ENCODE results near the gene LSM12.
A peak's percentile ranks its signal among the peaks of the same experiment; 100 is the strongest.

The LSM12 gene

GRCh38 chr17:44095647-44096496, 29.4 kb upstream of the LSM12 start:
- peak; percentile 21 for DNase-seq

GRCh38 chr17:44095388-44095646, 28.8 kb upstream of the LSM12 start:
- DNase-seq: no peak

- DNase-seq: no peak
Measured at GRCh38 chr17:44094701-44095387, 28.4 kb upstream of the LSM12 start.

GRCh38 chr17:44093231-44093900, 26.9 kb upstream of the LSM12 start:
- DNase-seq: no peak

GRCh38 chr17:44092051-44092450, 25.6 kb upstream of the LSM12 start:
- no peak for DNase-seq

GRCh38 chr17:44091200-44091997, 24.9 kb upstream of the LSM12 start:
- DNase-seq: no peak

- no peak for DNase-seq
Measured at GRCh38 chr17:44088254-44088653, 21.8 kb upstream of the LSM12 start.

GRCh38 chr17:44087319-44087718, 20.8 kb upstream of the LSM12 start:
- no peak for DNase-seq

GRCh38 chr17:44086364-44087311, 20.2 kb upstream of the LSM12 start:
- no peak for DNase-seq

- no peak for DNase-seq
Measured at GRCh38 chr17:44085908-44086307, 19.4 kb upstream of the LSM12 start.

GRCh38 chr17:44084921-44085320, 18.4 kb upstream of the LSM12 start:
- DNase-seq: no peak

GRCh38 chr17:44084131-44084538, 17.7 kb upstream of the LSM12 start:
- DNase-seq: no peak

GRCh38 chr17:44083250-44083849, 16.9 kb upstream of the LSM12 start:
- DNase-seq: no peak

GRCh38 chr17:44082256-44082927, 15.9 kb upstream of the LSM12 start:
- DNase-seq: no peak

GRCh38 chr17:44081681-44082080, 15.2 kb upstream of the LSM12 start:
- no peak for DNase-seq

GRCh38 chr17:44079877-44080821, 13.7 kb upstream of the LSM12 start:
- DNase-seq: no peak

GRCh38 chr17:44078412-44078811, 11.9 kb upstream of the LSM12 start:
- DNase-seq: no peak

GRCh38 chr17:44077595-44077909, 11.1 kb upstream of the LSM12 start:
- no peak for DNase-seq

- DNase-seq: no peak
Measured at GRCh38 chr17:44076716-44077594, 10.5 kb upstream of the LSM12 start.

Data from DMS79 (cell line).